Mesodermal cell (in vitro differentiated cells): ENCODE results near the gene ESR1.
A peak's percentile ranks its signal among the peaks of the same experiment; 100 is the strongest.
"Not testable (repeated sequence)": the region's sequence is repeated elsewhere in the genome, so short reads cannot be mapped to it uniquely, and the experiment has no call there.

Experiments
- H3K27ac ChIP-seq: 2 replicates; pipeline ENCODE4 v1.7.0; 2013; ENCODE audit warnings: mild to moderate bottlenecking, low read depth, low read length, moderate library complexity; ENCODE audit not compliant: severe bottlenecking
- H3K36me3 ChIP-seq: 2 replicates; pipeline ENCODE4 v1.7.1; 2013; ENCODE audit warnings: mild to moderate bottlenecking, low read length, moderate library complexity; ENCODE audit not compliant: control insufficient read depth, insufficient read depth
- H3K4me1 ChIP-seq: one replicate; pipeline ENCODE4 v1.7.1; 2013; ENCODE audit warnings: mild to moderate bottlenecking, low read length; ENCODE audit not compliant: insufficient read depth, control insufficient read depth, poor library complexity, severe bottlenecking
- H3K4me3 ChIP-seq: 2 replicates; pipeline ENCODE4 v1.7.0; 2013; ENCODE audit warnings: low read length, control low read depth, mild to moderate bottlenecking; ENCODE audit not compliant: insufficient read depth, poor library complexity, severe bottlenecking; ENCODE audit errors: extremely low read depth
- H3K9me3 ChIP-seq: 2 replicates; pipeline ENCODE4 v1.7.1; 2013; ENCODE audit warnings: mild to moderate bottlenecking, low read length, moderate library complexity; ENCODE audit not compliant: control insufficient read depth
- WGBS, 2 experiments: methylation state at CpG; one replicate each; pipeline ENCODE4 v1.1.5; 2013; ENCODE audit warnings: missing lambda C conversion rate in 2 of 2; ENCODE audit not compliant: insufficient coverage in 2 of 2; 5-methylcytosine and 5-hydroxymethylcytosine counted together

ESR1 gene

GRCh38 chr6:152124429-152125074 lies 317.1 kb downstream of the ESR1 start:
- peaks cover 27% of the 10 kb centered on the region for H3K36me3 ChIP-seq
- H3K9me3 ChIP-seq: no peaks in the 10 kb centered on the region
- peaks cover 14% of the 10 kb centered on the region for H3K4me1 ChIP-seq
- H3K4me3 ChIP-seq: no peak overlapping the region
- 100% methylated on average over 1 of the region's 3 CpGs; no CpG with 5 or more reads in 1 of the 2 experiments for WGBS, 2 experiments
- H3K27ac ChIP-seq: no peak overlapping the region

DNA sequence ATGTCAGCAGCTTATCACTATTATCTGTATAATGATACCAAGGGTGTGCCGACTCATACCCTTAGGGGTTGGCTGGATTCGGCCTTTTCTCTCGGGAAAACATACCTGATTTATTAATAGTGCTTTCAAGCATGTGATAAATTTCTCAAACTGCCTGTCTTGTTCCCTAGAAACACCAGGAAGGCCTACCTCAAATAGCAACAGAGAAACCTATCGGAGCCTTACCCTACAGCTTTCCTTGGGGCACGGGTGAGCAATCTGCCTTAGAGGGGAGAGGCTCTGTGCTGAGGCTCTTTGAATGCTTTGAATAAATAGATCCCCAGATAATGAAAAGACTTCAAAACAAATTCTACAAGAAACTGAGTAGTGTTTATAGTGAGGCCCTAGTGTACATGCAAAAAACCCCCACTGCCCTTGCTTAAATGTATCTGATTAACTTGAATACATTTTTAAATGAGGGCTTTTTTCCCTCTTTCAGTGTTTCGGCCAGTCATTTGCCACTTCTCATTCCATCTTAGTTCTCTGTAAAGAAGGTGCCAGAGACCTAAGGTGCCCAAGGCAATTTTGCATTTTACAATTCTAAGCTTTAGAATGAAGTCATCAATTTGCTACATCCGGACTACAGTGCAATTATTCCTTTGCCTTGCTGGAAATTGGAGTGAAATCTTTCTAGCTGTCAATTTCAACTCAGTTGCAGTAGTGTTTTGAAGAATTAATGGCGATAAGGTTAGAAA lies 320.1 kb downstream of the ESR1 start:
- H3K4me1 ChIP-seq: peaks cover 17% of the 10 kb centered on the region
- no peak overlapping the region for H3K4me3 ChIP-seq
- 90 to 100% methylated on average over 1 to 5 of the region's 8 CpGs for WGBS, 2 experiments
- no peaks in the 10 kb centered on the region for H3K9me3 ChIP-seq
- H3K27ac ChIP-seq: no peak overlapping the region
- peaks cover 18% of the 10 kb centered on the region for H3K36me3 ChIP-seq

DNA sequence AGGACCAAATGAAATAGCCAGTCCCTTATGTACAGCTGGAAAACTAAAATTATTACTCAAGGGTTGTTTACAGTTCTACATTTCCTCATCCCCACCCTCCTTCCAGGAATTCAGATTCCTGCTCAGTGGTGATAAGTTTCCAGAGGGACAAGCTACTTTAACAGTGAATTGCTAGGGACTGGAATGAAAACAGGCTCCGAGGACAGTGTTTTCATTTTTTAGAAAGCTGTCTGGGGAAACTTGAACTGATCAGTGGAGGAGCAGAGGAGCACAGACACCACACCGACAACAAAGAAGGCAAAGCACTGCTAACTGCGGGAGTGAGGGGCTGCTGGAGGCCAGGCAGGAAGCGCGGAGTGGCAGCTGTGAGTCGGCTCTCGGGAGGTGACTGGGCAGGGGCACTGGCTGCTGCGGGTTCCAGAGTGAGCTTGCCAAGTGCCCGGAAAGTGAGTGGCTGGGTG lies 322.2 kb downstream of the ESR1 start:
- peak overlapping the region; percentile 68 for H3K27ac ChIP-seq
- WGBS, 2 experiments: 67 to 75% methylated on average over 6 to 7 of the region's 9 CpGs
- H3K4me3 ChIP-seq: no peak overlapping the region
- H3K4me1 ChIP-seq: peaks cover 17% of the 10 kb centered on the region
- no peaks in the 10 kb centered on the region for H3K9me3 ChIP-seq
- H3K36me3 ChIP-seq: peaks cover 35% of the 10 kb centered on the region

DNA sequence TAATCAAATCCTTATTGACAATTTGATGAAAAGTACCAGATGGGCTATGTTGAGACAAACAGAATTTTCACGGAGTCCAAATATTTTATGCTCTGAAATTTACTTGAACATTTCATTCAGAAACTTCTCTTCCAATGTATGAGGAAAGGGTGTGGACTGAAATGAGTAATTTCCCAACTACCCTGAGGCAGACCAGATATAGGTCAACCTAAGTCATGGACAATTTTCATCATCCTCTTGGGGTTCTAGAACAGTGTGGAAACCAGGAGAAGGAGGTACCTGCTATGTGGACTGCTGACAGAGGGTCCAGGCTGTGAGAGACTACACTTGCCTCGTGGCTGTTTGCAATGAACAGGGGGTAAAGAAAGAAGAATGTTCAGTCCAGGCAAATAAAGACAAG lies 323.0 kb downstream of the ESR1 start:
- H3K27ac ChIP-seq: no peak overlapping the region
- peaks cover 17% of the 10 kb centered on the region for H3K4me1 ChIP-seq
- no CpG with 5 or more reads among the region's 2 CpGs for WGBS, 2 experiments
- peaks cover 42% of the 10 kb centered on the region for H3K36me3 ChIP-seq
- no peaks in the 10 kb centered on the region for H3K9me3 ChIP-seq
- no peak overlapping the region for H3K4me3 ChIP-seq

- 92 to 95% methylated on average over 6 of the region's 8 CpGs for WGBS, 2 experiments
- no peaks in the 10 kb centered on the region for H3K4me1 ChIP-seq
- H3K9me3 ChIP-seq: no peaks in the 10 kb centered on the region
- no peak overlapping the region for H3K4me3 ChIP-seq
- peaks cover 68% of the 10 kb centered on the region for H3K36me3 ChIP-seq
- H3K27ac ChIP-seq: no peak overlapping the region
These were observed 328.4 kb downstream of the ESR1 start for GRCh38 chr6:152135755-152136448.

GRCh38 chr6:152136449-152136825 lies 329.0 kb downstream of the ESR1 start:
- no peaks in the 10 kb centered on the region for H3K4me1 ChIP-seq
- peaks cover 66% of the 10 kb centered on the region for H3K36me3 ChIP-seq
- no peaks in the 10 kb centered on the region for H3K9me3 ChIP-seq
- no peak overlapping the region for H3K27ac ChIP-seq
- no peak overlapping the region for H3K4me3 ChIP-seq
- 81 to 94% methylated on average over 3 to 7 of the region's 8 CpGs for WGBS, 2 experiments

- H3K36me3 ChIP-seq: peaks cover 50% of the 10 kb centered on the region
- 92% methylated on average over 2 of the region's 6 CpGs; no CpG with 5 or more reads in 1 of the 2 experiments for WGBS, 2 experiments
- H3K9me3 ChIP-seq, H3K4me1 ChIP-seq, H3K4me3 ChIP-seq, H3K27ac ChIP-seq: not testable (repeated sequence)
These were observed 330.9 kb downstream of the ESR1 start for GRCh38 chr6:152138344-152138743.

GRCh38 chr6:152142105-152142504 lies 334.6 kb downstream of the ESR1 start:
- Histone ChIP-seq H3K4me3 (no peak overlapping the region), H3K9me3 (no peaks in the 10 kb centered on the region), H3K4me1 (peaks cover 7% of the 10 kb centered on the region), H3K36me3 (peaks cover 31% of the 10 kb centered on the region), H3K27ac (no peak overlapping the region)
- 97% methylated on average over 3 of the region's 5 CpGs; no CpG with 5 or more reads in 1 of the 2 experiments for WGBS, 2 experiments

- Histone ChIP-seq H3K27ac (no peak overlapping the region), H3K4me1 (peaks cover 7% of the 10 kb centered on the region), H3K9me3 (no peaks in the 10 kb centered on the region), H3K36me3 (peaks cover 32% of the 10 kb centered on the region), H3K4me3 (no peak overlapping the region)
- WGBS, 2 experiments: 93 to 95% methylated on average over 9 to 10 of the region's 11 CpGs
These were observed 335.9 kb downstream of the ESR1 start for GRCh38 chr6:152143359-152143758.

DNA sequence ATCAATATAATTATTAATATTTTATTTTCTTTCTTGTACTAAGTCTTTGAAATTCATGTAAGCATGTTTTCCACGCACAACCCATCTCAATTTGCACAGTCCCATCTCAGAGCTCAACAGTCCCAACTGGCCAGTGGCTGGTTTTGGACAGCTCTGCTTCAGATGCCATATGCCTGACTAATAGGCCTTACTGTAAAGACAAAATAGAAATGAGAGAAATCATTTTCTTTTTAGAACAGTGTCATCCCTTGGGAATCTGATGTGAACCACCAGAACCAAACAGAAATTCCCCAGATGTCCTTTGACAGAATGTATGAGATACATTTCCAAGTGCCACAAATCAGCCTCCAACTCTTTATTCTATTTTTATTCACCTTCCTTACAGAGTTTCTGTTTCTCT lies 338.9 kb downstream of the ESR1 start:
- H3K4me3 ChIP-seq: no peak overlapping the region
- peaks cover 42% of the 10 kb centered on the region for H3K36me3 ChIP-seq
- H3K4me1 ChIP-seq: peaks cover 7% of the 10 kb centered on the region
- WGBS, 2 experiments: no CpG with 5 or more reads among the region's 1 CpG
- no peak overlapping the region for H3K27ac ChIP-seq
- H3K9me3 ChIP-seq: no peaks in the 10 kb centered on the region
